Stimulated activated CD8-positive, alpha-beta memory T cell treated with anti-CD3 and anti-CD28 coated beads, Interleukin-2, amount 100 ng/mL, for 48 hours (primary cell): ENCODE measurements around the gene RAB3A.
"Not testable (repeated sequence)": the region's sequence is repeated elsewhere in the genome, so short reads cannot be mapped to it uniquely, and the experiment has no call there.

Experiments used
- DNase-seq, 2 donors: peaks; one replicate each; pipeline ENCODE4 v3.0.0-alpha.2; 2020; ENCODE audit warnings: low read depth in 2 of 2

RAB3A gene

GRCh38 chr19:18168673-18169381 is 35.0 kb downstream of the RAB3A start:
- DNase-seq, result no peak

- peak in 1 of 2 donors; percentile 53 for DNase-seq
These were observed 35.7 kb downstream of the RAB3A start for GRCh38 chr19:18167975-18168645.

- DNase-seq, result no peak
These were observed 36.8 kb downstream of the RAB3A start for GRCh38 chr19:18167011-18167410.

- DNase-seq, result no peak
These were observed 37.9 kb downstream of the RAB3A start for GRCh38 chr19:18165794-18166544.

- DNase-seq, result no peak
These were observed 39.8 kb downstream of the RAB3A start for GRCh38 chr19:18164072-18164471.

GRCh38 chr19:18161636-18162002 is 42.2 kb downstream of the RAB3A start:
- DNase-seq, result no peak

- peak; percentile 62 to 81 for DNase-seq
These were observed 42.7 kb downstream of the RAB3A start for GRCh38 chr19:18160971-18161635.

- no peak for DNase-seq
These were observed 43.3 kb downstream of the RAB3A start for GRCh38 chr19:18160493-18160970.

- no peak for DNase-seq
These were observed 44.0 kb downstream of the RAB3A start for GRCh38 chr19:18159810-18160209.

- DNase-seq, result not testable (repeated sequence)
These were observed 44.7 kb downstream of the RAB3A start for GRCh38 chr19:18159059-18159616.

- DNase-seq, result no peak
These were observed 45.4 kb downstream of the RAB3A start for GRCh38 chr19:18158467-18158866.

- DNase-seq, result no peak
These were observed 46.3 kb downstream of the RAB3A start for GRCh38 chr19:18157465-18158063.

GRCh38 chr19:18156841-18157464 is 46.9 kb downstream of the RAB3A start:
- no peak for DNase-seq

- no peak for DNase-seq
These were observed 47.6 kb downstream of the RAB3A start for GRCh38 chr19:18156268-18156667.

- no peak for DNase-seq
These were observed 48.5 kb downstream of the RAB3A start for GRCh38 chr19:18155095-18156087.

- DNase-seq, result no peak
These were observed 50.2 kb downstream of the RAB3A start for GRCh38 chr19:18153556-18154134.

- DNase-seq, result peak; percentile 97 to 100
These were observed 50.9 kb downstream of the RAB3A start, which contains the start of gene PIK3R2 for GRCh38 chr19:18152817-18153555. Gene PIK3R2 (plus strand): TSS chr19:18153163. CDS start chr19:18155880, 2,717 bp downstream.

- DNase-seq, result peak; percentile 94 to 98
These were observed 51.4 kb downstream of the RAB3A start for GRCh38 chr19:18152442-18152816.
